Measurements from ENCODE around the gene SMIM41.

Gene SMIM41

GRCh38 chr12:52078276-52078675 lies 1.2 kb upstream of the SMIM41 start:
- Histone ChIP-seq H3K4me3 (ENCODE audit: low read depth, low read length) (no peak overlapping the region), H3K36me3 (peaks cover 46% of the 10 kb centered on the region), H3K4me1 (peaks cover 41% of the 10 kb centered on the region), H3K27me3 (no peaks in the 10 kb centered on the region), H3K9me3 (no peaks in the 10 kb centered on the region)
- no peak for DNase-seq
- no peak for TF ChIP-seq CTCF (IDR thresholded peaks at IDR 0.05; ENCODE audit: low read depth, low read length)

GRCh38 chr12:52080403-52081251 lies 1.1 kb downstream of the SMIM41 start:
- Histone ChIP-seq H3K36me3 (peaks cover 33% of the 10 kb centered on the region), H3K27me3 (no peaks in the 10 kb centered on the region), H3K4me3 (ENCODE audit: low read depth, low read length) (no peak overlapping the region), H3K9me3 (no peaks in the 10 kb centered on the region), H3K4me1 (peaks cover 31% of the 10 kb centered on the region)
- no peak for DNase-seq
- TF ChIP-seq CTCF (IDR thresholded peaks at IDR 0.05; ENCODE audit: low read depth, low read length) = no peak

GRCh38 chr12:52081263-52081733 lies 1.8 kb downstream of the SMIM41 start:
- no peaks in the 10 kb centered on the region for H3K27me3 ChIP-seq
- peak; percentile 71 for DNase-seq

GRCh38 chr12:52082026-52082668 lies 2.6 kb downstream of the SMIM41 start:
- H3K4me3 ChIP-seq (ENCODE audit: low read depth, low read length) = no peak overlapping the region
- DNase-seq = no peak
- no peaks in the 10 kb centered on the region for H3K27me3 ChIP-seq
- no peaks in the 10 kb centered on the region for H3K9me3 ChIP-seq
- TF ChIP-seq CTCF (IDR thresholded peaks at IDR 0.05; ENCODE audit: low read depth, low read length) = no peak
- H3K4me1 ChIP-seq = peaks cover 31% of the 10 kb centered on the region
- H3K36me3 ChIP-seq = peaks cover 18% of the 10 kb centered on the region

More at GRCh38 chr12:52081263-52081733, 1.8 kb downstream of the SMIM41 start:
- H3K4me3 ChIP-seq (ENCODE audit: low read depth, low read length) = no peak overlapping the region
- no peak for TF ChIP-seq CTCF (IDR thresholded peaks at IDR 0.05; ENCODE audit: low read depth, low read length)
- peaks cover 31% of the 10 kb centered on the region for H3K4me1 ChIP-seq
- peaks cover 26% of the 10 kb centered on the region for H3K36me3 ChIP-seq
- H3K9me3 ChIP-seq = no peaks in the 10 kb centered on the region

GRCh38 chr12:52082669-52082987 lies 3.1 kb downstream of the SMIM41 start:
- no peak for TF ChIP-seq CTCF (IDR thresholded peaks at IDR 0.05; ENCODE audit: low read depth, low read length)

More at GRCh38 chr12:52082669-52082987, 3.1 kb downstream of the SMIM41 start:
- Histone ChIP-seq H3K9me3 (no peaks in the 10 kb centered on the region), H3K36me3 (peaks cover 17% of the 10 kb centered on the region), H3K4me3 (ENCODE audit: low read depth, low read length) (no peak overlapping the region), H3K27me3 (no peaks in the 10 kb centered on the region), H3K4me1 (peaks cover 31% of the 10 kb centered on the region)
- DNase-seq = no peak
